ENCODE measurements around the gene CPLX3. TPM values are rescaled to one million over a fixed set of nuclear protein-coding genes. Genes with fewer than 3 reads are reported as not detected.
A peak's percentile ranks its signal among the peaks of the same experiment; 100 is the strongest.

Gene CPLX3
- total RNA-seq, 1 donor from 2014 or later, result 0.72 TPM

DNA sequence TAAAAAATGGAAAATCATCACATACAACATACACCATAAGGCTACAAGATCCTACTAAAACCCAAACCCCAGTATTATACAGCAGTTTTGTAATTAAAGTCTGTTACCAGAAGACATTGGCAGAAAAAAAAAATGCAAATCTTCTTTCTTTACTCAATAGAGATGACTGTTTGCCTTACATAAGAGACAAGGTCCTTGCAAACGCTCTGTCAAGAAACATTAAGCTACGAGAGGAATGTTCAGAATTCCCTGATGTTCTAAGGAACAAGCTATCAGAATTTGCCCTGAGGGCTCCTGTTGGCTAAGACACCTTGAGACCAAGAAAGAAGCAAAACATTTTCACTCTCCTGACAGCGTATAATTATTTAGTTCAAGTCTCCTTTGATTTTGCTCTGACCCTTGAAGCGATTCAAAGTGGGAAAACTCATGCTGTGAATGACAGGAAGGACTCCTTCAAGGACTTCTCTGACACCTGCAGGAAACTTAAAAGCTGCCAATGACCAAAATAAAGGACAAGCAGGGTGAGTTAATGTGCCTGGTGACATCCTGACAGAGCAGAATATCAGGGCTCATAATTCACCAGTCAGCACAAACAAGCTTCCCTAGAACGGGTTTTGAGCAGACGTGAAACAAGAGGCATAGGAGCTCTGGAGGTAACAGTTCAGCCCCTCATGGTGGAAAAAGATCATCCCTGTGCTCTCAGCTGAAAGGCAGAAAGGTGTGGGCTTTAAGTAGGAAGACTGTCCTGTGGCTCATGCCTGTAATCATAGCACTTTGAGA, 44.2 kb downstream of the CPLX3 start:
- peak; percentile 43 for DNase-seq (ENCODE audit: low spot score)

DNA sequence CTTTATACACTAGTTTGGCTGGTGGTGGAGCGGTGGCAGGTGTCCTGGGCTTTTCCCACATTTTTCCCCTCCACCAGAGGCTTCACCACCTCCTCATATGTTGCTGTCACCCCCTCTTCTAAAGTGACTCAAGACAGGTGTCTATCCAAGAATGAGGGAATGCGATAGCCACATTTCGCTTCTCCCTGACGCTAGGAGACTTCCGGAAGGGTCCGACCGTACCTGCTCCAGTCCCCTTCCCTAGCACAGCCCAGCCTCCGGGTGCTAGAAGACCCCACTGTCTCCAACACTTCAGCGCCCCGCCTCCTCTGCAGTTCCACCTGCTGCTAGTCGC, 46.2 kb downstream of the CPLX3 start:
- DNase-seq (ENCODE audit: low spot score), result no peak

DNA sequence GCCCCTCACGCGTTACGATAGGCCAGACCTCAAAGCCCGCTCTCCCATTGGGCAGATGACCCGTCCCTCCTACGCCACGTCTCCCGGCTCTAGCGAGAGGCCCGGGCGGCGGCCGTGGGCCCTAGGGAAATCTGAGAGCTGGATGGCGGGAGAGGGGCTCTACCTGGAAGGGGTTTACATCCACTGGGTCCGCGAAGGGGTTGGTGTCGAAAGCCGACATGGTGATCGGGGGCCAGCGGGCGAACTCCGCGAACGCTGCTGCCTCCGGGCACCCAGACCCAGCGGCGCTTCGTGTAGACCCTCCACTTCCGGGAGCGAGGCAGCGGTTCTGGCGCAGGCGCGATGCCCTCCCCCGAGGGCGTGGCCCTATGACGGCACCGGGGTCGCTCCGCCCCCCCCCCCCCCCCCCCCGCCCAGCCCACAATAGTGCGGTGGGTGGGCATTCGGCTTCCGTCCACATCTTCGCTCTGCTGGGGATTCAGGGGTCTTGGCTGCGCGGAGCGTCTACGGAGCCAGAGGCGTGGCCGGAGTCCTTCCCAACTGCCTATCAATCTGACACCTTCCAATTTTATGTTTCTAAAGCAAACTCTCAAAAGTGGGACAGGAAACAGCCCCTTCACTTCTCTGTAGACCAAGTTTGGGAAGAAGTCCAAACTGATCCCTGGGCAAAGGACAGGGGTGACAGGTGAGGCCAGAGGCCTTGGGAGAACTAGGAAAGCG, 46.8 kb downstream of the CPLX3 start, which contains the start of gene SCAMP2:
TSS of gene SCAMP2 (minus strand) at position 330 of the 720 bp plus-strand sequence. CDS start at position 220, 110 bp downstream.
- peak; percentile 99 for DNase-seq (ENCODE audit: low spot score)

DNA sequence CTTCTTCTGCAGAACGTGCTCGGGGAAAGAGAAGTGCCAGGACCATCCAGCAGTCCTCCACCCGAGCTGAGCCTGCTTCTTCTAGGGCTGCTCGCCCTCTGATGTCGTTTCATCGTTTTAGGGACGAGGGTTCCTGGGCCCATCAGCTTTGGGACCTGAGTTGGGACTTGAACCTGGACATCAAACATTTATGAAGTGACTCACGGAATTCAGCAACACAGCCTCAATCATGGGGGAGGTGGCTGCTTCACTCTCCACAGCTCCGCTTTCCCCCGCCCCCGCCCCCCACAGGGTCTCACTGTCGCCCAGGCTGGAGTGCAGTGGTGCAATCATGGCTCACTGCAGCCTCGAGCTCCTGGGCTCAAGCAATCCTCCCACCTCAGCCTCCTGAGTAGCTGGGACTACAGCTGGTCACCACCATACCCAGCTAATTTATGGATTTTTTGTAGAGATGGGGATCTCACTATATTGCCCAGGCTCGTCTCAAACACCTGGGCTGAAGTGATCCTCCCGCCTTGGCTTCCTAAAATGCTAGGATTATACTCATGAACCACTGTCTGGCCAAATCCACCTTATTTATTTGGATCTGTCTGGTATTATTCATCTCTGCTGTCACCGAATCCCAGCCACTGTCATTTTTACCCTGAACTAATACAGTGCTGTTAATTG, 47.5 kb downstream of the CPLX3 start:
- DNase-seq (ENCODE audit: low spot score), result no peak

DNA sequence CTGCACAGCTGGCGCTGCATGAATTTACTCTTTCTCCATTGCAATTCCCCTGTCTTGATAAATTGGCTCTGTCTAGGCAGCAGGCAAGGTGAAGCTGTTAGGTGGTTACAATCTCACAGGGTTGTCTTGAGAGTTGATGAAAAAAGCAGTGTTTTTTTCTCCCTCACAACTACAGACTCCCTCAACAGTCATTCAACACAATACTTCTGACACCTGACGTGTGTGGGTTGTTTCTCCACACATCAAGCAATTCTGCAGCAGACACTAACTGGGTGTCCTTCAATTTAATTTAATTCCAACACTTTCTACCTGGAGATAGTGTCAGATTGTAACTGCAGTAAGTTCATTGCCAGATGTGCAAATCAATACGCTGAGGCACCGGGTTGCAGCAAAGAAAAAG, 51.8 kb downstream of the CPLX3 start:
- DNase-seq (ENCODE audit: low spot score), result no peak

Other genes with a start within 250 kb of the CPLX3 start
- 55.1 TPM for gene CLK3, start 210.8 kb upstream of the CPLX3 start, total RNA-seq (ENCODE audit: insufficient read depth, low replicate concordance)
- 22.1 TPM for gene EDC3, start 130.6 kb upstream of the CPLX3 start, total RNA-seq (ENCODE audit: insufficient read depth, low replicate concordance)
- 3.6 TPM for gene CYP1A1, start 101.1 kb upstream of the CPLX3 start, total RNA-seq (ENCODE audit: insufficient read depth, low replicate concordance)
- gene CYP1A2, start 77.8 kb upstream of the CPLX3 start, total RNA-seq (ENCODE audit: insufficient read depth, low replicate concordance), result 0.96 TPM
- 10.1 TPM for gene CSK, start 44.5 kb upstream of the CPLX3 start, total RNA-seq (ENCODE audit: insufficient read depth, low replicate concordance)
- 1.2 TPM for gene LMAN1L, start 13.8 kb upstream of the CPLX3 start, total RNA-seq (ENCODE audit: insufficient read depth, low replicate concordance)
- 6.5 TPM for gene ULK3, start 16.5 kb downstream of the CPLX3 start, total RNA-seq (ENCODE audit: insufficient read depth, low replicate concordance)
- 19.0 TPM for gene SCAMP2, start 46.7 kb downstream of the CPLX3 start, total RNA-seq (ENCODE audit: insufficient read depth, low replicate concordance)
- gene MPI, start 63.4 kb downstream of the CPLX3 start, total RNA-seq (ENCODE audit: insufficient read depth, low replicate concordance), result 25.0 TPM
- gene FAM219B, start 80.2 kb downstream of the CPLX3 start, total RNA-seq (ENCODE audit: insufficient read depth, low replicate concordance), result 33.9 TPM
- 19.7 TPM for gene COX5A, start 111.4 kb downstream of the CPLX3 start, total RNA-seq (ENCODE audit: insufficient read depth, low replicate concordance)
- 19.7 TPM for gene RPP25, start 130.1 kb downstream of the CPLX3 start, total RNA-seq (ENCODE audit: insufficient read depth, low replicate concordance)
- gene SCAMP5, start 168.9 kb downstream of the CPLX3 start, total RNA-seq (ENCODE audit: insufficient read depth, low replicate concordance), result 1.2 TPM
- gene PPCDC, start 197.0 kb downstream of the CPLX3 start, total RNA-seq (ENCODE audit: insufficient read depth, low replicate concordance), result 5.5 TPM